GM18870 (cell line): ENCODE results near the gene TENM3.
A peak's percentile ranks its signal among the peaks of the same experiment; 100 is the strongest.

Experiments
- ATAC-seq: cut with Tn5 transposase; IDR thresholded peaks from one replicate; pipeline ENCODE4 v1.9.1; 2021; ENCODE audit warnings: moderate library complexity; ENCODE audit not compliant: unreplicated experiment

TENM3 gene

DNA sequence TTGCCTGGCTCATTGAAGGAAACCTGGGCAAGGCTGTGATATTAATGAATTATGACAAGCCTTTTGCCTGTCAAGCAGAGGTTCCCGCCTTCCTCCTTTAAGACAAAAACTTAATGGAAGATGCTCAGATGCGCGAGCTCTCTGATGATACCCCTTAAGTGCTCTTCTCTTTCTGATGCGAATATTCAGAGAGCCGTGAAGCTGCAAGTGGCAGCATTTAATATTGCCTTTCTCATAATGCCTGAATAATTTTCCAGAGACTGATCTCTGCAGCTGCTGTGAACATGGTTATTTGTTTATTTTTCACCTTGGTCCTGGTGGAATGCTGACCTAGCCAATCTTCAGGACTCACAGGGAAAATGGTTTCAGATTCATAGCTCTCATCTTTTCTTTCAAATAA is 251.8 kb downstream of the TENM3 start:
- ATAC-seq = no peak

DNA sequence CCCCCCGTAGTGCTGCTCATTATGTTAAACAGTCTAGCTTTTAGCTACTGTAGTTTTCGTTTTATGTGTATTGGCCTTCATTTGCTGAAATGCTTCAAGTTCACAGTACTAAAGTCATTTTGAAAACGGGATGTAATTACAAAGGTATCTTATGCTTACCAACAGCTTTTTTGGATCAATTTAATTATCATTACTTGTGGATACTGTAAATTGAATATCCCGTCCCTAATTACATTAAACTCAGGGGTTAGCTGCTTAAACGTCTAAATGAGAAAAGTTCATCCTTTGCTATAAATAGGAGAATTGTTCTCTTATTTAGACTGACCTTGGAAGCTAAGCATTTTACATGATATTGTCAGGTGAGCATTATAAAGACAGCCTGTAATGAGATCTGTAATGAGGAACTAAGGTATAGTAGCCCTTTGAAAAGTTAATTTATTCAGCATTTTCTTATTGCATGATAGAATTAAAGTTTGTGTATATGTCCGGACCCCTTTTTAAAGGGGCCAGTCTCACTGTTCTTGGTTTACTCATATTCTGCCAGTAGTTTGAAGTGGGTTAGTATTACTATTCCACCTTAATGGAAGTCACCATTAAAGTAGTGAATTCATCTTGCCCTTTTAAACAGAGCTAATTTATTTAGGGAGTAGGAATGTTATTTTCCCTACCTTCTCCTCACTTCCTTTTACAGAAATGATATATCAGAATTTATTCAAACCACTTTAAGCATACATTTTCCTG is 252.6 kb downstream of the TENM3 start:
- no peak for ATAC-seq

- no peak for ATAC-seq
Observed at GRCh38 chr4:182496408-182496807, 253.2 kb downstream of the TENM3 start.

GRCh38 chr4:182502064-182502463 is 258.9 kb downstream of the TENM3 start:
- no peak for ATAC-seq

DNA sequence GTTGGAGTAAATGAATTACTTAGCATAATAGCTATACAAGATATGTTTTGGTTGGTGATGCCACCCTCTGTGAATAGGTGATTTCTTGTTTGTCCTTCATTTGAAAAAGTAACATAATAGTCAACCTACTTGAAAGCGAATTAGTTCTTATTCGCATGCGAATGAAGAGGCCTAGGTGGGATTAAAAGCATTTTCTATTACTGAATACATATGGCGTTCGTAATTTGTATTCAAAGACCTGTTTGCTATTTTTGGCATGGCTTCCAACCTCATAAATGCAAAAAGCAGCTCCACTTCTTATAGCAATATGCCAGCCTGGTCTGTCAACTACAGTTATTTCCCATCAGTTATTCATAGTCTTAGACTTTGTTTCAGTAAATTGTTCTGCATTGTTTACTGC is 261.3 kb downstream of the TENM3 start:
- no peak for ATAC-seq

GRCh38 chr4:182507805-182508204 is 264.6 kb downstream of the TENM3 start:
- ATAC-seq = no peak

DNA sequence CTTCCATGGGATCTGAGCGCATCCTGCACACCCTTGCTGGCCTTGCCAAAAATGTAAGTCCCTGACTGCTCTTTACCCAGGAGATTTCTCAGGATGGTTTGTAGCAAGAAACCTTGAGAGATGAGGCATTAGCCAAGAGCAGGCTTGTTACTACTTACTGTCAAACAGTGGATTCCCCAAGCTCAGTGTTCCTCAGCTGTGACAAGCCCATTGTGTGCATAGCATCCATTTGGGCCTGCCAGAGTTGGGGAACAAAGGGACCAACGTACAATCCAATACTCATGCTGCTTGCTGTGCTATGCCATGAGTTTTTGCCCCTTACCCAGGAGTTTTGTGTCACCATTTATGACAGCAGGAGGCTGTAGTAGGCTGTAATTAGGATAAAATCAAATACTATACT is 267.6 kb downstream of the TENM3 start:
- no peak for ATAC-seq

- peak; percentile 71 for ATAC-seq
Observed at GRCh38 chr4:182513587-182514291, 270.5 kb downstream of the TENM3 start.

- ATAC-seq = no peak
Observed at GRCh38 chr4:182518421-182518820, 275.2 kb downstream of the TENM3 start.

- ATAC-seq = no peak
Observed at GRCh38 chr4:182519528-182519927, 276.3 kb downstream of the TENM3 start.

- ATAC-seq = no peak
Observed at GRCh38 chr4:182521011-182521410, 277.8 kb downstream of the TENM3 start.

DNA sequence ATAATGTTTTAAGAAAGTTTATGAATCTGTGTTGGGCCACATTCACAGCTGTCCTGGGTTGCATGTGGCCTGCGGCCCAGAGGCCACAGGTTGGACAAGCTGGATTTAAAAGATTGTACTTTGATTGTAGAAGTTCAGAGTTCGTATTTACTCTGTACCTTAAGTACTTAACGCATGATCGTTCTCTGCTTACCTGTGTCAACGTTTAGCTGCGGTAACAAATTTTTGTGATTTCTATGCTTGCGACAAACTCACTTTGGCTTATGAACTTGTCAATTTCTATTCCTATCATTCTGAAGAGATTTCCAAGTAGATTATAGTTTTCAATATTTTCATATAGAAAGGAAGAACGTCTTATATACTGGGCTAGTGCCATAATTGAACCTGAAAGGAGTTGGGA is 285.6 kb downstream of the TENM3 start:
- ATAC-seq = no peak

GRCh38 chr4:182530451-182530850 is 287.2 kb downstream of the TENM3 start:
- ATAC-seq = no peak

DNA sequence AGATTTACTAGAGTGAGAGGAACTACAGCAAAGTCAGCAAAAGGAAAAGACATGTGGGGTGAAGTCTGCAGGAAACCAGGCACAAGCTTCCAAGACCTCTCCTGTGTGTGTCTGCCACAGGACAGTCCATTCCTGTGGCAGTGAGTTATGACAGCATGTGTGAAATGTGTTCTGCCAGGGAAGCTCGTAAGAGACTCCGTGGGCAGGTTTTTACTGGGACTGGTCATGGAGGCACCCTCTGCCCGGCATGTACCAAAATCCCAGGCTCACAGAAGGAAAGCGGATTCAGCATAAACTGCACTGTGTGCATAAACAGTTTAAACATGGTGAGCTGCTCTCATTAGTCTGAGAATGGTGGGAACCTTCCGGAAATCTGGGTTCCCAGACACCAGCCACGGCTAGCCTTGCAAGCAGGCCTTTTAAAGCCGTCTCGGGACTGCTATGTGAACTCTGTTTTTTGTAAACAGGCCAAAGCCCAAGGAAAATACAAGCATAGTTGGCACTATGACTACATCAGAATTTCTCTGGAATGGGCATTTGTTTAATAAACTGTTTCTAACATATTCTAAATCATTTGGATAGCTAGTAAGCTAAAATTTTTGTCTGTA is 288.5 kb downstream of the TENM3 start:
- no peak for ATAC-seq

- ATAC-seq = no peak
Observed at GRCh38 chr4:182532441-182532840, 289.2 kb downstream of the TENM3 start.

DNA sequence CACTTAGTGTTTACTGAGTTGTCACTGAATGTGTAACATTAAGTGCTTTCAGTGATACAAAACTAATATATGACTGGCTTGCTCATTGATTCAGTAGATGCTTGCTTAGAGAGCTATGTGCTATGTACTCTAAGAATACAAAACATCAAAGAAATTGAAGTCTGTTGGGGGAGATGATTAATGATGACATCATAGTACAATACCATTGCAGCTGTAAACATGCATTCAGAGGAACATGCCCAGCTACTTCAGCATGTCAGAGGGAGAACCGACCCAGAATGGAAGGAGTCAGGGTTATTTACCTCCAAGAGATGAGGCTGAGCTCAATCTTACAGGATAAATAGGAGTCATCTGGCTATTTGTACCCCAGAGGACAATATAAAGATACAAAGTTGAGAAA is 290.8 kb downstream of the TENM3 start:
- no peak for ATAC-seq

GRCh38 chr4:182536221-182536811 is 293.1 kb downstream of the TENM3 start:
- no peak for ATAC-seq

DNA sequence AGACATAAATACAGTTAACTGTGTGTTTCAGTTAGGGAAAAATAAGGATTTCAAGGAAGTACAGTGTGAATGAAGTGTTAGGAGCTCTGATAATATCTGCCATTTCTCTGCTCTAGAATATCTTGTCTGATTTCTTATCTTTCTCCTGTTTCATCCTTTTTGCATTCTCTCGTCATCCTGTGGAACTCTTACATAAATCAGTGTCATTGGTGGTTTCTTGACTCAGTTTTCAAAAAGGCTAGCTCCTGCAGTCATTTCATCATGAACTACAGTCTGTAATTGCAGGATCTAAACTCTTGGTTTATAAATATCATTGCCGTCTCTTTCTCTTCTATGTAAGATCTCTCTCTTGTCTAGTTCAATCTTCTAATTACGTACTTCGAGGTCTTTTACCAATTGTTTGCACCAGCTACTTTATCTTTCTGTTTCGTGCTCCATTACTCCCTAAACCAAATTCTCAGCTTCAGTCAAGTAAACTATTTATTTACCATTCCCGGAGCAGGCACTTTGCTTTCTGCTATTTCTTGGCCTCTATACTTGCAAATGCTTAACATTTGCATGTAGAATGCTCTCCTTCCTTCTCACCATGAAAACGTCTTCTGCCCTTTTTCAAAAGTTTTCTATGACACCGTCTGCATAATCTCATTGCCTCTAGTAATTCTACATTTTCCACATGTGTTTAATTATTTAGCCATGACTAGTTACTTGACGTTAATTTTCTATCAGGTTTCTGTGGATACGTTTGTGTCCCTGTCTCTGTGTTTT is 294.0 kb downstream of the TENM3 start:
- ATAC-seq = no peak

DNA sequence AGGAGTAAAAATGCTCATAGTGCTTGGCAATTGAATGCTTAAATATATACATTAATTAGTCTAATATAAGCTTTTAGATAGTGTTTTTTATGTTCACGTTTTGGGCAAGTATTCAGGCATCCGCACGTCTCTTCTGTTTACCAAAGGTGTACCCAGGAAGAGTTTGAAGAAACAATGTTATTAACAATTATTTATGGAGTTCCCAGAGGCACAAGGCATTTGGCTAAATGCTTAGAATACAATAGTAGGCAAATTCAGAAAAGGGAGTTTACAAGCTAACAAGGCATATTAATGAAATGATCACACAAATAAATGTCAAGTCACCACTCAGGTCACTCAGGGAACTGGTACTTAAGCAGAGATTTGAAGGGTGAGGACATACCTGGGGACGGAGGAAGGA is 294.8 kb downstream of the TENM3 start:
- no peak for ATAC-seq

GRCh38 chr4:182540496-182540895 is 297.3 kb downstream of the TENM3 start:
- ATAC-seq = no peak

DNA sequence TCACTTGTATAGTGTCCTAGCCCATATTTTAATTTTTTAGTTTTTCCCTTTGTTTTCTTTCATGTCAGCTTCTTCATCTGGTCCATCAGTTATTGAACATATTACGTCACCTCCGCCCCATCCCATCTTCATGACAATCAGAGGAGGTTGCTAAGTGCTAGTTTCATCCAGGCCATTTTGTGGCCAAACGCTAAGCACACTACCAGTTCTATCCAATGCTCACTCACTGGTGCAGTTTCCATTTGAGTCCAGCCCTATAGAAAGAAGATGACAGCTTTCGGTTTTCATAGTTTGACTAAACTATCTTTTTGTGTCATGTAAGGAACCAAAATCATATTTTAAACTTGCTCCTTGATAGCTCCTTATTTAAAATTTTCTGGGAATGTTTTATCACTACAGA is 304.2 kb downstream of the TENM3 start:
- ATAC-seq = peak; percentile 100
